Measurements from ENCODE around the gene CT83. TPM values are rescaled to one million over a fixed set of nuclear protein-coding genes. Genes with fewer than 3 reads are reported as not detected.

The CT83 gene, protein sequence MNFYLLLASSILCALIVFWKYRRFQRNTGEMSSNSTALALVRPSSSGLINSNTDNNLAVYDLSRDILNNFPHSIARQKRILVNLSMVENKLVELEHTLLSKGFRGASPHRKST
- total RNA-seq (2014; rRNA removed; shearing (Covaris generic)): not detected in 2 replicates

DNA sequence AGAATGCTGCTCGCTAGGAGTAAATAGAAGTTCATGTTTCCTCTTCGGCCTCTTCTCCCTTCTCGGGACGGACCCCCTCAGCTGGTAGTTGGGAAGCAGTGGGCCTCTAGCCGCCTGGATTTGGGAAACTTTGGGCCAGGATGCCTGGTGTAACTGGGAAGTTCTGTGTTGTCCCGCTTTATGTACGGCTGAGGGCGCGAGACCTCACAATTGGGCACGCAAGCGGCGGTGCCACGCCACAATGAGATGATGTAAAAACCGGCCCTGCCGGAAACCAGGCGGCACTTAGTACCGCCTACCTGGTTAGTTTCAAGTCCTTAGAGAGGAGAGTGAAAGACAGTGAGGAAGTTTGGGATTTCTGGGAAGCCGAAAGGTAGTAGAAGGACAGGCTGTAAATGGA lies at the start of gene CT83:
Gene CT83 (minus strand): TSS at position 155 of the 400 bp plus-strand sequence. CDS start 120 bp downstream, at position 35.
- in situ Hi-C loops (cut with HindIII; ENCODE audit: low sequenced_read_pairs): no loop called here
- DNase-seq (ENCODE audit: low spot score): no peak

DNA sequence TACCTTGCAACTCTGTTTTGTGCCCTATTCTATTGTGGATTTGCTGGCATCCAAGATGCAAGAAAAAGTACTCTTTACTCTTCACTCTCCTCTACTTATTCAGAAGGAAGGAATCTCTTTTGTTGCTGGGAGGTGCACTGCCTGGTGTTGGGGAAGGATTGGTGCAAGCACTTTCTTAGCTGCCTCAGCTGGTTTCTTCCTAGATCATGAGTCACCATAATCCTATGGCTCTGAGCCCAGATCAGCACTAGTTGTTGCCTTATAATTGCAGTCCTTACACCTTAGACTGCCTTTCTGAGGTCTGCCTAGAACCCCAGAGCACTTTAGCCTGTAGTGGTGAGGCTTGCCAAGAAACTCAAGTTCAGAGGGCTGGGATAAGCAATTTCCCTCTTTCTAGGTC lies 37.0 kb upstream of the CT83 start:
- DNase-seq (ENCODE audit: low spot score): no peak
- in situ Hi-C loops (cut with HindIII; ENCODE audit: low sequenced_read_pairs): no loop called here

DNA sequence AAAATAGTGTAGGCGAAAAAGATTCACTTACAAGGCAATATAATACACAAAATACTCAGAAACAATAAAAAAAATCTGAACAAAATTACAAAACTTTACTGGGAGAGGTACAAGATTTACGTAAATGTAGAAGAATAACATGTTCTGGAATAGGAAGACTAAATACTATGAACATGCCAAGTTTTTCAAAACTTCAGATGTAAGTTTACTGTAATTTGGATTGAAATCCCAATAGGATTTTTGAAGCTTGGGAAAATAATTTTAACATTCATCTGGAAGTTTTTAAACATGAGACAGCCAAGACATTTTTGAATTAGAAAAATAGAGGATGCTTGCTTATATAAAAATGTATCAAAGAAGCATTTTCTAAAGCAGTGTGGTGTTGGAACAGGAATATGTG lies 30.5 kb upstream of the CT83 start:
- in situ Hi-C loops (cut with HindIII; ENCODE audit: low sequenced_read_pairs): no loop called here
- no peak for DNase-seq (ENCODE audit: low spot score)

DNA sequence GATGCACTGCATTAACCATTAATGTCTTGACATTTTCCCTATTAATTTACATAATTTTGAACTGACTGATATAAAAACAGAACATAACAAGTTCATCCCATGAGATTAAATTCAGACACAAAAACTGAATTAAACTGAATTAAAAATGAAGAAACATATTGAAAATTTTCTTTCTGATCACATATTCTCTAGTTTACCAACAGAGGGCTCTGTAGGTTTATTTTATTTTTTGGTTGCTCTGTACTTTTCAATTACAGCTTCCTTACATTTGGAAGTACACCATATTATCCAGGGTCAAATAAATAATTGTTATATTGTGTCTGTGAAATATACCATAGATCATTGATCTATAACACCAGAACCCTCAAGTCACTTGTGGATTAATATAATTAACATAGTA lies 27.3 kb upstream of the CT83 start:
- DNase-seq (ENCODE audit: low spot score): no peak
- in situ Hi-C loops (cut with HindIII; ENCODE audit: low sequenced_read_pairs): no loop called here

DNA sequence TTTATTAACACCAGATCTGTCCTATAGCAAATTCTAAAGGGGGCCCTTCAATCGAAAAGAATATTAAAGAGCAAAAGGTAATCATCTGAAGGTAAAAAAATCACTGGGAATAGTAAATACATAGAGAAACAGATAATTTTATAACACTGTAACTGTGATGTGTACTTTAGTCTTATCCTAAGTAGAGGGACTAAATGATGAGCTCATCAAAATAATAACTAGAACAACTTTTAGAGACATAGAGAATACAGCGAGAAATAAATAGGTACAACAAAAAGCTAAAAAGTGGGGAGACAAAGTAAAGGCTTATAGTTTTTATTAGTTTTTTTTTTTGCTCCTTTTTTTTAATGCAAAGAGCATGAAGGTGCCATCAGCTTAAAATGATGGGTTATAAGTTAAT lies 17.3 kb upstream of the CT83 start:
- DNase-seq (ENCODE audit: low spot score): no peak
- in situ Hi-C loops (cut with HindIII; ENCODE audit: low sequenced_read_pairs): no loop called here

DNA sequence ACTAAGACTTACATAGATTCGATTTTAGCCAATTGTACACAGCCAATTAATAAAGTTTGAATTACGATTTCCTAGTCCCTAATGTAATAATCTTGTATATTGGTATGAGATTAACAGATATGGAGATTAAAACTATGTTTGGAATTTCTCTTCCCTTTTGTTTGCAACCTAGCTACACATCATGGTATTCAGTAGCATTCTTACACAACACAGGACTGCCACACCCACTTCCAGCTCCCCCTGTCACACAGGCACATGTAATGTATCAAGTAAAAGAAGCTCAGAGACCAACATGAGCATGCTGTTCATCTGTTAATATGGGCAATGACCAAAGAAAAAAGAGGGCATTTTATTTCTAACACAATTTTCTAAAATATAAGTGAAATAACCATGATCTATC lies 13.6 kb downstream of the CT83 start:
- in situ Hi-C loops (cut with HindIII; ENCODE audit: low sequenced_read_pairs): no loop called here
- no peak for DNase-seq (ENCODE audit: low spot score)

DNA sequence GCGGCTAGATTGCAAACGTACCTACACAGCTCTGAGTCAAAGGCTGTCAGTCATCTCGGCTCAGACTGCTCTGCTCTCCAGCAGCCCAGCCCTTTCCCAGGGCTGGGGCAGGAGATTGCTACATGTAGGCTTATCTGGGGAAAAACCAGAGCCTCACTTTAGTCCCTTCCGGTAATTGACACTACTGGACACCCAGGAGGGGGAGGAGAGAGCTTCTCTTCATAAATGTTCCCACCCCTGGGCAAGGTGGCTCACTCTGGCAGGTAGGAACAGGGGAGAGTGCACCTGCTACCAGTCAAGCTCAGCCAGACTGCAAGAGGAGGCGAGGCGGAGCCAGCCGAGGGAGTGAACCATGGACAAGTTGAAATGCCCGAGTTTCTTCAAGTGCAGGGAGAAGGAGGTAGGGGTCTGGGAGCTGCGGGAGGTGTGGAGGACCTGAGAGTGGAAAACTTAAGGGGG lies 26.4 kb downstream of the CT83 start, which contains the start of gene SLC6A14:
Gene SLC6A14 (plus strand): TSS at position 249 of the 459 bp plus-strand sequence. CDS start 104 bp downstream, at position 353.
- DNase-seq (ENCODE audit: low spot score): no peak
- in situ Hi-C loops (cut with HindIII; ENCODE audit: low sequenced_read_pairs): no loop called here

DNA sequence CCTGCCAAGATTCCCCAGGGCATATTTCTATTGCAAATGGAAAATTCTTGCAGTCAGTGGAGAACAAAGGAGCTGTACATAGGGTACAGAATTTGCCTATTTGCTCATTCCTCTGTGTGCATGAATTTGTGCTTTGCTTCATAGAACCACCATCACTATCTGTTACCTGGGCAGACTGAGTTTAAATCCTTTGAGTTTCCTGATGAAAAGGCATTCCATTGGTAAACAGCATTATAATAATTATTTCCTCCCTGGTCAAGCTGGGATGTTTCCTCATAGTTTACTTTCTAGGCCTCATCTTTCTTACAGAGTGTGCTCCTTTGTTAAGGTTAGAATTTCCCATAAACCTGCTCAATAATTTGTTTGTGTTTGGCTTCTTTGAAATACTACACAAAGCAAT lies 27.2 kb downstream of the CT83 start:
- in situ Hi-C loops (cut with HindIII; ENCODE audit: low sequenced_read_pairs): no loop called here
- DNase-seq (ENCODE audit: low spot score): no peak

DNA sequence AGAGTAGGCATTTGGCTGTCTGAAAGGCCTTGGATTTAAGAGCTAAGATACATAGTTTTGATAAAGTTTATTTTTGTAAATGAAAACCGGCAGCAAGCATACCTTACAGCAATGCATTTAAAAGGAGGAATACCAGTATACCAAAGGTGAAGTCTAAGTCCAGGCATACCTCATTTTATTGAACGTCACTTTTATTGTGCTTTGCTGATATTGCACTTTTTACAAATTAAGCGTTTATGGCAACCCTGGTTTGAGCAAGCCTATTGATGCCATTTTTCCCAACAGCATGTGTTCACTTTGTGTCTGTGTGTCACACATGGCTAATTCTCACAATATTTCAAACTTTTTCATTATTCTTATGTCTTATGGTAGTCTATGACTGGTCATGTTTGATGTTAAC lies 34.8 kb downstream of the CT83 start:
- in situ Hi-C loops (cut with HindIII; ENCODE audit: low sequenced_read_pairs): no loop called here
- no peak for DNase-seq (ENCODE audit: low spot score)

DNA sequence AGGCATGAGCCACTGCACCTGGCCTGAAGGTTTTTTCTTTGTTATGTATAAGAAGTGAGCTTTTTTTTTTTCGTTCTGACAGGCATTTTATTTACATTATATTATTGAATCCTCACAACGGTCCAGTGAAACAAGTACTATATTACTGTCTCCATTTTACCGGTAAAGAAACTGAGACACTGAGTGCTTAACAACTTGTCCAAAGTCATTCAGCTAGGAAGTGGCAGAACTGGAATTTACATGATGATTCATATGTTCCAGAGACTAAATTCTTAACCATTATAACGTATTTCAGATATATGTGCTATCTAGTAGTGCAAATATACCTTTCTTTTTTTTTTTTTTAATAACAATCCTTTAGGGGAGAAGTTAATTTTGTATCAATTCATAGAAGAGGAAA lies 44.8 kb downstream of the CT83 start:
- no peak for DNase-seq (ENCODE audit: low spot score)

DNA sequence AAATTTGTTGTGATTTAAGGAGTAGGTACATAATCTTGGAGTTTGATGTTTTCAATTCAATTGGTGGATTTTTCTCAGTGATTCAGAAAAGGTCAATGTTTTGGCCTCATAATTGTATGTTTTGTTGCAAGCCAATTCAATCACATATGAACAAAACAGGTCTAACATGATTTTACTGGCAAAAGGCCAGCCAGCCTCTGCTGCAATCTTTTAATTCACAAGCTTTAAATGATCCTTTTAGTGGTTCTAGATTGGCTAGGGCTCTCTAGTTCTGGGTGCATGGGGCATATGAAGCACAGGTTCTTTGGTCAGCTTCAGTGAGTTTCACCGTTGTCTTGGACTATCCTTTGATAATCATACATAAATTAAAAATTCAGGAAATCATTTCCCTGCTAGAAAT lies 45.6 kb downstream of the CT83 start:
- in situ Hi-C loops (cut with HindIII; ENCODE audit: low sequenced_read_pairs): no loop called here
- peak; percentile 0 for DNase-seq (ENCODE audit: low spot score)

More for the DNA sequence above, 44.8 kb downstream of the CT83 start:
- in situ Hi-C loops (cut with HindIII; ENCODE audit: low sequenced_read_pairs): no loop called here

DNA sequence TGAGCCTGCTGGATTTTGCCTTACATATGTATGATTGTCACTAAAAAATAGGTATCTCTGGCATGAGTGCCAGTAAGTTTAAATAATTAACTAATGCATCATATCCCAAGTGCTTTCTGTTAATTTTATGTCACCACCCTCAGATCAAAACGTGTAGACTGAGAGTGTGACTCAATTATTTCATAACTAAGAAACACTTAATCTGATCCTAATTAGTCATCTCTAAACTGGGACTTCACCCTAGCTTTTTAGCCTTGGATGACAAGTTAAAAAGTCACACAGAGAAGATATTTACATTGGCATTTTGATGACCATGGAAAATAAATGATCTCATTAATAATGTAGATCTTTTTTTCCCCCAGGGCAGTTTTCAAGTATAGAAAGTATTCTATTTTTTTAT lies 49.5 kb downstream of the CT83 start:
- in situ Hi-C loops (cut with HindIII; ENCODE audit: low sequenced_read_pairs): no loop called here
- no peak for DNase-seq (ENCODE audit: low spot score)

Other genes starting within 250 kb of the CT83 start
- not detected in 2 replicates for gene SLC6A14, start 26.4 kb downstream of the CT83 start, total RNA-seq (2014; rRNA removed; shearing (Covaris generic))

Measured in G401 (cell line).